HL-60/S4 treated with phorbol 12-myristate 13-acetate at 8.2 ng/mL for 4 days and 3 days (cell line): ENCODE results near the gene STON1.
"Not testable (repeated sequence)": the region's sequence is repeated elsewhere in the genome, so short reads cannot be mapped to it uniquely, and the experiment has no call there.

ENCODE experiments used
- in situ Hi-C: fragments of 300-500 bp; cut with MboI; formaldehyde crosslinking; loops from 2 replicates; pipeline ENCODE4 v1.15.0; 2022; ENCODE audit warnings: low sequenced_read_pairs

STON1 gene

DNA sequence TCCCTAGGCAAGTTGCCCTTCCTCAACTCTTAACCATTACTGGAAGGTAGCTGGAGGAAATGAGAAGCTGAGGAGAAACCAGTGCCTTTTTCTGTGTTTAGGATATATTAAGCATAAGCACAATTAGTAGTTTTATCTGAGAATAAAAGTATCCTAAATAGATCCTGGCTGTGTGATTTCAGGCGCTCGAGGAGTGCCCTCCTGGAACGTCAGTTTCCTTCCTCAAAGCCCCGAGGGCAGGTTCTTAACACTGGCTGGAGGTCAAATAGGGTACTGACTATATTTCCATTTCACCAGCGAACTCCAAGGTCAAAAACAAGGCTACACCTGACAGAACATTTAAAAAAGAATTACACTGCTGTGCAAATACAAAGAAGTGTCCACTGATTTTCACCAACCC is 1.5 kb upstream of the STON1 start:
- in situ Hi-C loops = no loop called here

DNA sequence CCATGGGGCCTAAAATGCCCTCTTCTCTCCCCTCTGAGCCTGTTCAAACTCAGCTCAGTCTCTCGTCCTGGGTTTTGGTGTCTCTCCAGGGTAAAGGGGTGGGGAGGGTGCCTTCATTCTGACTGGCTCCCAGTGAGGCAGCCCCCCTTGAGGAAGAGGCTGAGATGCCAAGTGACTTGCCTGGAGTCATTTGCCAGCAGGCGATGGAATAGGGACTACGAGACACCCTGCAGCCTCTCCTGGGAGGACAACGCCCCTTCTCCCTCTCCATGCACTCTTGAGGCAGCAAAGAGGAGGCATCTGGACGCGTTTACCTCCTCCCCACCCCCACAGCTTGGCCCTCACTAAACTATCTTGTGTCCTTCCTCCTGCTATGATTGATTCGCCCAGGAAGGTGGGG is 760 bp upstream of the STON1 start:
- in situ Hi-C loops = no loop called here

GRCh38 chr2:48529676-48530032 is 300 bp upstream of the STON1 start:
- in situ Hi-C loops = no loop called here

DNA sequence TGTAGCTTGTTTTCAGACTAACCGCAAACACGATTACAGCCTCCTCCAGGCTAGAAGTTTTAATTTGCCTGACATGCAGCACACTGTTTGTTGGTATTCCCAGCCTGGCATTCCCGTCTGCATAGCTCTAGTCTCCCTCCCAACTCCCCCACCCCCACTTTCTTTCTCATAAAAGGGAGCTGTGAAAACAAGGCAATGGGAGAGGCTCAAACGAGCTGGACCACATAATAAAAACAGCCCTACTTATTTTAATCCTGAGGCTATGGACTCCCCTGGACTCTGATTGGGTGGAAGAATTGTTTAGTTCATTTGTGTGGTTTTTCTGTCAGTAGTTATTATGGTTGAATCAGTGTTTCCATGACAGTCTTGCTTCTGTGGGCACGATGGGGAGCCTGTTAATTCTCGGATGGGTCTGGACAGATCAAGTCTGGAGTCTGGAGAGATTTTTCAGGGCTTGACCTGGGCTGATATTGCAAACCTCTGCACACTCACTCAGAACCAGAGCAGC is 1.2 kb downstream of the STON1 start:
- in situ Hi-C loops = no loop called here

DNA sequence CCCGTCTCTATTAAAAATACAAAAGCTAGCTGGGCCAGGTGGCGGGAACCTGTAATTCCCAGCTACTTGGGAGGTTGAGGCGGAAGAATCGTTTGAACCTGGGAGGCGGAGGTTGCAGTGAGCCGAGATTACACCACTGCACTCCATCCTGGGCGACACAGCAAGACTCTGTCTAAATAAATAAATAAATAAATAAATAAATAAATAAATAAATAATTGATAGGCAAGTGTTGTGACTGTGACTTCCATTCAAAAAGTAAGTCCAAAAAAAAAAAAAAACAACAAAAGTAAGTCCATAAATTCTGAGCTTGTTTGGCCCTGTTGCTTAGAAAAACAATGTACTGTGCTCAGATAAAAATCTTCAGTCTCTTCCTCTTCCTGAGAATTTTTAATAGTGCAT is 2.2 kb downstream of the STON1 start:
- in situ Hi-C loops = no loop called here

DNA sequence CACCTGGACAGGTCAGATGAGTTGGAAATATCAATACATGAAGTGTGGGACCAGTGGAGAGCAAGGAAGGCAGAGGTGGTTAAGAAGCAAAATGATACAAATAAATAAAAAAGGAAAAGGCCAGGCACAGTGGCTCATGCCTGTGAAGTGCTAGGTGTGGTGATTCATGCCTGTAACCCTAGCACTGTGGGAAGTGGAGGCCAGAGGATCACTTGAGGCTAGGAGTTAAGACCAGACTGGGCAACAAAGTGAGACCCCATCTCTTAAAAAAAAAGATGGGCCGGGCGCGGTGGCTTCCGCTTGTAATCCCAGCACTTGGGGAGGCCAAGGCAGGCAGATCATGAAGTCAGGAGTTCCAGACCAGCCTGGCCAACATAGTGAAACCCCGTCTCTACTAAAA is 2.9 kb downstream of the STON1 start:
- in situ Hi-C loops = no loop called here

DNA sequence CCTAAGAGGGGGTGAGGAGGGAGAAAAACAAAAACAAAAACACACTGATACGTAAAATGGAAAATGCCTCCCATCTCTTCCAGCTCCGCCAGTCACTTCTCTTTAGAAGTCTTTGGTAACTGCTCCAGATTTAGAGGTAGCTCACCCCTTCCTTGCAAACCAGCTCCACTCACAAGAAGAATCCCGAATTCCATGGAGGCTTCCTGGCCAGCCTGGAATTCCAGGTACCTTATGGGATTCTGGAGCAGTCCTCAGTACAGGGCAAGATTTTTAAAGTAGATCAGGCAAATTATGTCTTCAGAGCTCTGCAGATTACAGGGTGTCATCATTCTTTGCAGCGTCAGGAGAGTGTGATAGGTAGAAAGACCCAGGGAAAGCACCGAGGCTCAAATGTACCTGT is 4.8 kb downstream of the STON1 start:
- in situ Hi-C loops = no loop called here

DNA sequence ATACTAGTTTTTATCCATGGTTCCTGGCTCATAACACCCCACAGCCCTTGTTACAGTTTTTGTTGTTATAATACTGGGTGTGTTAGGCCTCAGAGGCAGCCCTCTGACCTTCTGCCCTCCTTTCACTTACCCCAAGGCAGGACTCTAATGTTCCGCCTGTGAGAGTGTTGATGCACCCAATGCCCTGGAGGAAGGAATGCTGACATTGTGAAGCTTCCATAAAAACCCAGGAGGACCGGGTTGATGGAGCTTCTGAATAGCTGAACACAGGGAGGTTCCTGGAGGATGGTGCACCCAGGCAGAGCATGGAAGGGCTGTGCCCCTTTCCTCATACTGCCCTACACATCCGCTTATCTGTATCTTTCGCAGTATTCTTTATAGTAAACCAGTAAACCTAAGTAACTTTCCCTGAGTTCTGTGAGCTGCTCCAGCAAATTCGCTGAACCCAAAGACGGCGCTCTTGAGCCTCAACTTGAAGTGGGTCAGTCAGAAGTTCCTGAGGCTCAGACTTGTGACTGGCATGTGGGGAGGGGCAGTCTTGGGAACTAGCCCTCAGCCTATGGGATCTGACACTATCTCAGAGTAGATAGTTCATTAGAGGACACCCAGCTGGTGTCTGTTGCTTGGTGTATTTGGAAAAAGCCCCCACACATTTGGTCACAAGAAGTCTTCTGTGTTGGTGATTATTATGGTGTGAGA is 10.4 kb downstream of the STON1 start:
- in situ Hi-C loops = no loop called here

GRCh38 chr2:48541666-48542389 is 11.9 kb downstream of the STON1 start:
- in situ Hi-C loops = no loop called here

DNA sequence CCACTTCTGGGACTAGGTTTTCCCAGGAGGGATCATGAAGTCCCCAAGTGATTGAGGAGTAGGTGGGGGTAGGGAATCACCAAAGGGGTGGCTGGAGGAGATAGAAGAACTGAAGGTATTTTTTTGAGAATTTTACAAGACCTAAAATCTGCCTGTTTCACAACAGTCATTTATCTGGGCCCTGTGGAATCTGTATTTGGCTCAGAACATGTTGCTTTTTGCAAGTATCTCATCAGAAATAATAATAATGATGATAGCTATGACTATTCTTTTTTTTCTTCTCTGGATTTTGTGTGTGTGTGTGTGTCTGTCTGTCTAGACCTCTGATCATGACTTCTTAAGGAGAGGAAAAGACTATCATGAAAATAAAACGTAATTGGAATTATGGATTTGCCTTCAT is 13.9 kb downstream of the STON1 start:
- in situ Hi-C loops = no loop called here

DNA sequence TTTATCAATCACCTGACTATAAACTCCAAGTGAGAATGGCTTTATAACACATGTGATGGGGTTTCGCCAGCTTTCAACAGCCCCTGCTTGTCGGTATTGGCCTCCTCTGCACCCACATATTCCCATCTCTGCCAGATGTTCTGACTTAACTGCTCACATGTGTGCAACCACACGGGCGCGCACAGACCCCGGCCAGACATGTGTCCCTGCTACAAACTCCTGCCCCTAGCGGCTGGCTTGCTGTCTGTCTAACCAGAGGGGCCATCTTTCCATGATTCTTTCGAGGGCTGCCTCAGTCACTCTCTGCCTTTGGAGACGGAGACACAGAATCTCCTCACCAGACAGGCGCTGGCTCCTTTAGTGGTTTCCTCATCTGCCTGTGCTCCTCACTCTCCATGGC is 15.3 kb downstream of the STON1 start:
- in situ Hi-C loops = no loop called here

DNA sequence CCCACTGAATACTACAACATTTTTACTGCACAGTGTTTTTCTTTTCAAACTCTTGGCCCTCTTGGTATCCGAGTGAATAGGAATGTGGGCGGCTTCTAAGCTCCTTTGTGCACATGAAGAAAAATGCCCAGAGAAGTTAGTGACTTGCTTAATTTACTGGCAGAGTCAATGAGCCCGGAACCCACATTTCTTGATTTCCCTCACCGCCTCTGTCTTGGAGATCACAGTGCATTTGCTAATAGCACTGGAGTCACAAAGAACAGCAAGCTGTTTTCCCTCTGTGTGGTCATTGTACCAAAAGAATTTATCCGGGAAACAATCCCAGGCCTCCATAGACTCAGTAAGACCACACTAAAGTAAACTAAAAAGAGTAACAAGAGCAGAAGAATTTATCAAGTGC is 18.9 kb downstream of the STON1 start:
- in situ Hi-C loops = no loop called here

GRCh38 chr2:48549972-48550371 is 20.0 kb downstream of the STON1 start:
- in situ Hi-C loops = no loop called here

DNA sequence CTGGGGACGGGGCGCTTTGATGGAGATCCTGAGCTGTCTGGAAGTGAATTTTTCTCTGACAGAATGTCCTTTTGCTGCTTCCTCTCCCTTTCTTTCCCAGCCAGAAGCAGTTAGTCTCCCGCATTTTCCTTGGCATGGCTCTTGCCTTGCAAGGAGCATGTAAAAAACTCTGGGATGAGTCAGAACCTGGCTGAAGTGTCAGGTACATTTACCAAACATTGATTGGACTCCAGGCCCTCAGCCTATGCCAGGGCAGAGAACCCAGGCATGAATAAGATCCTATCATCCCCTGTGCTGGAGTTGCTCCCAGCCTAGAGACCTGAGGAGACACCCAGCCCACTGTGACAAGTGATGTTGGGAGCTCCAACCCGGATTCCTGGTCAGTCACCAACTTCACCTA is 21.6 kb downstream of the STON1 start:
- in situ Hi-C loops = no loop called here

GRCh38 chr2:48555071-48555470 is 25.1 kb downstream of the STON1 start:
- in situ Hi-C loops = not testable (repeated sequence)

DNA sequence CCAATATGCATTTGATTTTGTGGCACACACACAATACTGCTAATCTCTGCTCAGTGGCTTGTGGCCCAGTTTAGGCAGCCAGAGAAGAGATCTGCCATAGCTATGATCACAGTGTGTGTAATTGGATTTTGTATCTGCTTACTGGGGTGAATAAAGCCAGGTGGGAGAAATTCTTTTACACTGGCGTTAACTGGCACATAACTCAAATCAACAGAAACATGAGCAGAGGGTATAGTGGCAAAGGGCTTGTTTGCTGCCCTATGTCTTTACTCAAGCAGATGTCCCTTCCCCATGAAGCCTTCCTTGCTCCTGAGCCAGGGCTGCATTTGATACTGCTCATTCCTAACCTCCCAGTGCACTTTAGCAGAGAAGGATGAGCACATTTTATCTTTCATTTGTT is 28.5 kb downstream of the STON1 start:
- in situ Hi-C loops = no loop called here

- in situ Hi-C loops = no loop called here
These were observed 30.7 kb downstream of the STON1 start for GRCh38 chr2:48560546-48561209.

DNA sequence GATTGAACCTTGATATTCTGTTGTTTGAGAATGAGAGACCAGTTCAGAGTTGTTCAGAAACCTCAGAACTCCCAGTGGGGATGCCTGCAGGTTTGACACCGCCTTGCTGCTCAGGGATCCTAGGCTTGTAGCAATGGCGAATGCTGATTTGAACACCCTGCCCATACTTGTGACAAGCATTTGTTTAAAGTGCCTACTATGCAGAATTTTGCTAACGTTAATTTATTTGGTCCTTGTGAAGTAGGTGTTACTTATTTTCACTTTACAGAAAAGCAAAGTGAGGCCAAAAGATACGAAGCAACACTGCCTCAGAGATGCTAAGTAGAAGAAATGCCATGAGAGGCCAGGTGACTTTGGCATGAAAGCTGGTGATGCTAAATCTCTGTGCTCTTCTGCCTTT is 32.3 kb downstream of the STON1 start:
- in situ Hi-C loops = no loop called here

GRCh38 chr2:48566592-48567310 is 36.8 kb downstream of the STON1 start:
- in situ Hi-C loops = no loop called here

DNA sequence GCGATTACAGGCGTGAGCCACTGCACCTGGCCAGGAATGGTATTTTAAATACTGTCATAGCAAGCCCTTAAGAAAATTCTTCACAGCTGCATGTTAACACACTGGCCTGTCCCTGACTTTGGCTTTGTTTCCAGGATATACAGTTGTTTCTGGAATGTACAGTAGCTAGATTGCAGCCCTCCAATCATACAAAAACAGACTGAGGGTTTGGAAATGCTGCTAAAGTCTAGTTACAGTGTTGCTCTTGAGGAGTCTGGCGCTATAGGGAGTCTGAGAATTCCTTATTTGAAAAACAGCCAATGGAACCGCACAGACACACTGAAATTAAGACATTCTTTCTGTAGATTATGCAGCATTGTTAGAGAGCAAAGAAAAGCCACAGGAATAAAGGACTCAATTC is 37.7 kb downstream of the STON1 start:
- in situ Hi-C loops = no loop called here

GRCh38 chr2:48568547-48568946 is 38.6 kb downstream of the STON1 start:
- in situ Hi-C loops = no loop called here
